Uterus (tissue), 2 donors: ENCODE data around the gene CARS1.

Source experiments
- CTCF ChIP-seq, 4 experiments: fragments of 200-600 bp in 2 of 4; fragments of 450-650 bp in 2 of 4; sonication (generic) in 2 of 4; IDR thresholded peaks; one replicate each; pipeline ENCODE4 v1.5.1; 2016 to 2019; ENCODE audit warnings: antibody characterized with exemption in 4 of 4, mild to moderate bottlenecking in 2 of 4, moderate library complexity in 1 of 4
- POLR2A ChIP-seq, 2 donors: fragments of 450-650 bp; IDR thresholded peaks; one replicate each; pipeline ENCODE4 v1.6.1; 2016; ENCODE audit warnings: antibody characterized with exemption in 2 of 2, mild to moderate bottlenecking in 1 of 2, moderate library complexity in 1 of 2

- TF ChIP-seq CTCF (IDR thresholded peaks at IDR 0.05) (no peak), POLR2A (IDR thresholded peaks at IDR 0.05) (no peak)
Measured at GRCh38 chr11:3087373-3087772, 30.1 kb upstream of the CARS1 start.
